ENCODE measurements around the gene NXN.
A peak's percentile ranks its signal among the peaks of the same experiment; 100 is the strongest.
"Not testable (repeated sequence)": the region's sequence is repeated elsewhere in the genome, so short reads cannot be mapped to it uniquely, and the experiment has no call there.

NXN gene

GRCh38 chr17:789931-790873 is 189.4 kb downstream of the NXN start:
- not testable (repeated sequence) for H3K9me3 Mint-ChIP-seq; H3K27ac Mint-ChIP-seq; H3K27me3 Mint-ChIP-seq; H3K4me1 Mint-ChIP-seq (ENCODE audit: low read depth); H3K4me3 Mint-ChIP-seq
- peaks cover 51% of the 10 kb centered on the region for H3K36me3 Mint-ChIP-seq (ENCODE audit: low read depth)

DNA sequence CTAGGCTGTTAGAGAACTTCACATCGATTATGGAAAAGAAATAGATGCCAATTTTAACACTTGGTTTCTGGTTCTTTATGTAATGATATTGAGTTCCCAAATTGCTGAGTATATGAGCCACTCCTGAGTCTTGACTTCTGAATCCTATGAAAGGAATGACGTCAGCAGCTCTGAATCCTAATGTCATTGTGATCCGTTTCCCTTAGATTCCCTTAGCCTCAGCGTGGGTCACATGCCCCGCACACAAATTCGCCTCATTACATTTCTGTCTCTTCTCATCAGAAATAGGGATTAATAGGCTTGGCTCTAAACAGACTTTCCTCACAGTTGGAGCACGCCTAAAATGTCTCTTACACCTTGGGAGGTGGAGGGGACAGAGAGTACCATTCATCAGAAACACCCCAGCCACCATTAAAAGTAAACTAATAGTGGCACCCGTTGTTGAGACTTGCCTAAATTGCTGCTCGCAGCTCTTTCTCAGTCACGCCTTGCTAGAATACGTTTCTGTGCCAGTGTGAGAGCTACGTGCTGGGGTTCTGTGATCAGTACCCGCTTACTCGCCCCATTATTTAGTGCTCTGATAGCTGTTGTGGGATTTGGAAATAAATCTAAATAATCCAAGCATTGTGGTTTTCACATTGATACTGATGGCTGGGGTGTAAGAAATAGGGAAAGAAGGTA is 190.3 kb downstream of the NXN start:
- Mint-ChIP-seq H3K4me3 (no peak overlapping the region), H3K27ac (no peak overlapping the region), H3K9me3 (no peaks in the 10 kb centered on the region), H3K36me3 (ENCODE audit: low read depth) (peaks cover 56% of the 10 kb centered on the region), H3K27me3 (no peaks in the 10 kb centered on the region), H3K4me1 (ENCODE audit: low read depth) (peaks cover 11% of the 10 kb centered on the region)

DNA sequence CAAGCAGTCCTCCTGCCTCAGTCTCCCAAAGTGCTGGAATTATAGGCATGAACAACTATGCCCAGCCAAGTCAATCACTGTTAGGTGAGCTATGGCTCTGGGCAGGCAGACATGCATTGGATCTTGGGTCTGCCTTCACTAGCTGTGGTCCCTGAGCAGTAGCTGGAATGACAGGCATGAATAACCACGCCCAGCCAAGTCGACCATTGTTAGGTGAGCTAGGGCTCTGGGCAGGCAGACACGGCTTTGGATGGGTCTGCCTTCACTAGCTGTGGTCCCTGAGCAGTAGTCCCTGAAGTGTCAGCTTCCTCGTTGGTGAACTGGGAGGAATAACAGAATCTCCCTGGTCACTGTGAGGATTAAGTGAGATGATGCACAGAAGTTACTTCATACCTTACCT is 191.0 kb downstream of the NXN start:
- Mint-ChIP-seq H3K27me3 (no peaks in the 10 kb centered on the region), H3K9me3 (no peaks in the 10 kb centered on the region), H3K27ac (no peak overlapping the region), H3K36me3 (ENCODE audit: low read depth) (peaks cover 60% of the 10 kb centered on the region), H3K4me3 (no peak overlapping the region), H3K4me1 (ENCODE audit: low read depth) (peaks cover 19% of the 10 kb centered on the region)

GRCh38 chr17:787641-788221 is 191.8 kb downstream of the NXN start:
- Mint-ChIP-seq H3K4me1 (ENCODE audit: low read depth) (peaks cover 27% of the 10 kb centered on the region), H3K36me3 (ENCODE audit: low read depth) (peaks cover 66% of the 10 kb centered on the region), H3K27ac (no peak overlapping the region)

DNA sequence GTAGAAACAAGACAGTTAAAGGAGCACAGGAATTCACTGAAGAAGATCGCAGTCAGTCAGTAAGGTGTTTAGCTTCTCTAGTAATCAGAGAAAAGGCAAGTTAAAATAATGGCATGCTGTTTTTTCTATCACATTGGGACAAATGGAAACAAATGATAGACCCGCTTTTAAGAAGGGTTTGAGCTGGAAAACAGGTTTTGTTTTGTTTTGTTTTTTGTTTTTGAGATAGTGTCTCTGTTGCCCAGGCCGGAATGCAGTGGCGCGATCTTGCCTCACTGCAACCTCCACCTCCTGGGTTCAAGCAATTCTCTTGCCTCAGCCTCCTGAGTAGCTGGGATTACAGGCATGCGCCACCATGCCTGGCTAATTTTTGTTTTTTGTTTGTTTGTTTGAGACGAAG is 193.7 kb downstream of the NXN start:
- not testable (repeated sequence) for H3K9me3 Mint-ChIP-seq, H3K27me3 Mint-ChIP-seq, H3K4me3 Mint-ChIP-seq, H3K27ac Mint-ChIP-seq
- H3K36me3 Mint-ChIP-seq (ENCODE audit: low read depth), result peaks cover 58% of the 10 kb centered on the region
- peaks cover 34% of the 10 kb centered on the region for H3K4me1 Mint-ChIP-seq (ENCODE audit: low read depth)

More at GRCh38 chr17:787641-788221, 191.8 kb downstream of the NXN start:
- H3K4me3 Mint-ChIP-seq, result no peak overlapping the region
- no peaks in the 10 kb centered on the region for H3K27me3 Mint-ChIP-seq
- H3K9me3 Mint-ChIP-seq, result no peaks in the 10 kb centered on the region

DNA sequence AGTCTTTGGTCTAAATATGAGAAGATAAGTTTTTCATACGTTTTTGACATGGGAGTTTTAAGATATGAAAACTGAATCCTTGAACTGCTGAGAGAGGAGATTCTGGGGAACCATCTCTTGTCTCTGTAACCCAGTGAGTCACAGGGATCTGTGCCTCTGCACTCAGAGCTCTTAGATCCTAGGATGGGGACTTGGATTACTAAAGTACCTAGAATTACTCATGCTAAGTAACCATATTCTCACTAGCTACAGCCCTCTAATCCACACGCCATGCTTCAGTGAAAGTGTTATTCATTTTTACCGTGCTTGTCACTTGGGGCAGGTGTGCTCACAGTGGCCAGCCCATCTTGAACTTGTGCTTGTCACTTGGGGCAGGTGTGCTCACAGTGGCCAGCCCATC is 195.4 kb downstream of the NXN start:
- peak overlapping the region; percentile 97 for H3K4me3 Mint-ChIP-seq
- peak overlapping the region; percentile 82 for H3K27ac Mint-ChIP-seq
- H3K4me1 Mint-ChIP-seq (ENCODE audit: low read depth), result peaks cover 39% of the 10 kb centered on the region
- no peaks in the 10 kb centered on the region for H3K9me3 Mint-ChIP-seq
- H3K27me3 Mint-ChIP-seq, result no peaks in the 10 kb centered on the region
- peaks cover 49% of the 10 kb centered on the region for H3K36me3 Mint-ChIP-seq (ENCODE audit: low read depth)

DNA sequence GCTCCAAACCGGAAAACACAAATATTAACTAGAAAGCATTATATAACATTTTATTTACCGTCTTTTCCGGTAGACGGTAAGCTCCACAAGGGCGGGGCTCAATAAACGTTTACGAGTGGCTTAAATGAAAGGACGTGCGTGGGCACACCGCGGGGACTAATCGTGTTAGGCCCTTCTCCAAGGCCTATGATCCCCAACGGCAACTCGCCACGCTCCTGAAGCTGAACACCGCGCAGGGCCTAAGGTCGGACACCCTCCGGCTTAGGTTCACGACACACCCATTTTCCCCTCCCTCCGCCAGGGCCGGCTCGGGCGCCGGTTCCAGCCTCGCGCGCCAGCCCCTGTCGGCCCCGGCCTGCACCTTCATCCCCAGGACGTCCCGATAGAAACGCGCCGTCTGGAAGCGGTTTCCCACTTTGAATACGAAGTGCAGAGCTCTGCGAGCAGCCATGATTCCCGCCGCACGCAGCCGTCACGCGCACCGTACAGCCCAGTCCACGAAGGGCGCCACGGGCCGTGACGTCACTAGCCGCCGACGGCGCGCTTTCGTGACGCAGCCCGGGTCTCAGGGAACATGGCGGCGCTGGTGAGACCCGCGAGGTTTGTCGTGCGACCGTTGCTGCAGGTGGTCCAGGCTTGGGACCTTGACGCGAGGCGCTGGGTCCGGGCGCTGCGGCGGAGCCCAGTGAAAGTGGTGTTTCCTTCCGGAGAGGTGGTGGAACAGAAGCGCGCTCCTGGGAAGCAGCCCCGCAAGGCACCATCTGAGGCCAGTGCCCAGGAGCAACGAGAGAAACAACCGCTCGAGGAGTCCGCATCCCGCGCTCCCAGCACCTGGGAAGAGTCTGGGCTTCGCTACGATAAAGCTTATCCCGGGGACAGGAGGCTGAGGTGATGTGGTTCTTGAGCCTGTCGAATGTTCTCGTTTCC is 197.5 kb downstream of the NXN start, which contains the start of the genes GLOD4 and MRM3:
GLOD4 (minus strand) TSS at position 476 of the 927 bp plus-strand sequence; CDS start at position 451, 25 bp downstream.
MRM3 (plus strand) TSS at position 549 of the 927 bp plus-strand sequence; CDS start at position 575, 26 bp downstream.
- no peaks in the 10 kb centered on the region for H3K27me3 Mint-ChIP-seq
- H3K36me3 Mint-ChIP-seq (ENCODE audit: low read depth), result peaks cover 50% of the 10 kb centered on the region
- H3K27ac Mint-ChIP-seq, result peak within 1 kb of the TSS; percentile 95
- H3K9me3 Mint-ChIP-seq, result no peaks in the 10 kb centered on the region
- H3K4me1 Mint-ChIP-seq (ENCODE audit: low read depth), result peaks cover 39% of the 10 kb centered on the region
- peak within 1 kb of the TSS; percentile 97 for H3K4me3 Mint-ChIP-seq

DNA sequence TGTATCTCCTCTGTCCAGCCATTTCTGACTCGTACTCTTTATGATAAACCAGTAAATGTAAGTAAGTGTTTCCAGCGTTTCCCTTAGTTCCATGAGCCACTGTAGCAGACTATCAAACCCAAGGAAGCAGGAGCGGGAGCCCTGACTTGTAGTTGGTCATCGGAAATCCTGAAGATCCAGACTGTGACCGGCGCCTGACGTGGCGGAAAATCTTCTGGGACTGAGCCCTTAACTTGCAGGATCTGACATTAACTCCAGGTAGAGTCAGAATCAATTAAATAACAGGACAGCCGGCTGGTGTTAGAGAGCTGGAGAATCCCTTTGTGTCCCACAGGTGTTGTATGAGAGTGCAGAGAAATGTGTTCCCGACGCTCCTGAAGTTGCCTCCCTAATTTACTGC is 201.5 kb downstream of the NXN start:
- Mint-ChIP-seq H3K4me3 (no peak overlapping the region), H3K27me3 (no peaks in the 10 kb centered on the region), H3K36me3 (ENCODE audit: low read depth) (peaks cover 71% of the 10 kb centered on the region), H3K4me1 (ENCODE audit: low read depth) (peaks cover 33% of the 10 kb centered on the region), H3K9me3 (no peaks in the 10 kb centered on the region), H3K27ac (peak overlapping the region; percentile 26)

- H3K36me3 Mint-ChIP-seq (ENCODE audit: low read depth), result peaks cover 87% of the 10 kb centered on the region
- no peaks in the 10 kb centered on the region for H3K27me3 Mint-ChIP-seq
- H3K27ac Mint-ChIP-seq, result peak overlapping the region; percentile 89
- peaks cover 26% of the 10 kb centered on the region for H3K4me1 Mint-ChIP-seq (ENCODE audit: low read depth)
- H3K9me3 Mint-ChIP-seq, result no peaks in the 10 kb centered on the region
- peak overlapping the region; percentile 67 for H3K4me3 Mint-ChIP-seq
Measured at GRCh38 chr17:774313-774584, 205.3 kb downstream of the NXN start.

GRCh38 chr17:773467-774312 is 205.9 kb downstream of the NXN start:
- Mint-ChIP-seq H3K4me3 (peak overlapping the region; percentile 67), H3K9me3 (no peaks in the 10 kb centered on the region), H3K36me3 (ENCODE audit: low read depth) (peaks cover 89% of the 10 kb centered on the region), H3K4me1 (ENCODE audit: low read depth) (peaks cover 26% of the 10 kb centered on the region), H3K27me3 (no peaks in the 10 kb centered on the region), H3K27ac (peak overlapping the region; percentile 89)

GRCh38 chr17:773016-773415 is 206.6 kb downstream of the NXN start:
- no peaks in the 10 kb centered on the region for H3K27me3 Mint-ChIP-seq
- no peak overlapping the region for H3K4me3 Mint-ChIP-seq
- H3K9me3 Mint-ChIP-seq, result no peaks in the 10 kb centered on the region
- no peak overlapping the region for H3K27ac Mint-ChIP-seq
- H3K36me3 Mint-ChIP-seq (ENCODE audit: low read depth), result peaks cover 86% of the 10 kb centered on the region
- H3K4me1 Mint-ChIP-seq (ENCODE audit: low read depth), result peaks cover 26% of the 10 kb centered on the region

DNA sequence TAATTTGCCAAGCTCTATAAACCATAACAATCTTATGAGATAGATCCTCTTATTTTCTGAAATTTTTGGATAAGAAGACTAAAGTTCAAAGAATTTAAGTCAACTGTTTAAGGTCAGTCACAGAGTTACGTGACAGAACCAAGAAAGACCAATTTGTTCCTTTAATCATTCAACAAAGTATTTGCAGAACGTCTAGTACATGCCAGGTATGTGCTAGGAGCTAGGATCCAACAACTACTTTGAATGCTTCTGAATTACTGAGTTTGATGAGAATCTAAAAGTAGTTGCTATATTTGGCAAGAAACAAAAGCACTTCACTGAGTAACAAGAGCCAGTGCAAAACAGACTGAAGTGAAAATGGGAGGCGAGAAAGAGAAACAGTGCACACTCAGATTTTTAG is 212.5 kb downstream of the NXN start:
- no peak overlapping the region for H3K4me3 Mint-ChIP-seq
- H3K27me3 Mint-ChIP-seq, result no peaks in the 10 kb centered on the region
- H3K9me3 Mint-ChIP-seq, result no peaks in the 10 kb centered on the region
- H3K4me1 Mint-ChIP-seq (ENCODE audit: low read depth), result no peaks in the 10 kb centered on the region
- H3K27ac Mint-ChIP-seq, result no peak overlapping the region
- H3K36me3 Mint-ChIP-seq (ENCODE audit: low read depth), result peaks cover 59% of the 10 kb centered on the region

DNA sequence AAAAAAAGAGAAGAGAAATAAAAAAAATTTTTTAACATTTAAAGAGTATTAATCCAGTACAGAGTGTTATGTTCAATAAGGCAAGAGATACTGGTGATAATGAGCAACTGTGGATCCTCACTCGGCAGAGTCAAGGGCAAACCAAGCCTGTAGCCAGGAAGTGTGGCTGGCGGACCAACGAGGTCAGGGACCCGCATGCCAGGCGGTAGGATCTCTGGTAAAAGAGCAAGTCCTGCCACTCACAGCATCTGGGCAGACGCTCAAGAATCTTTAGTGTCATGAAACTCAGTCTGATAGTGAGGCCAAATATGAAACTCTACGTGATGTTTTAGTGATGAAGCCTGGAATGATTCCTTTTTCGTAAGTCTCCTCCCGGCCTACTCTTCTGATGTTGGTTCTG is 219.2 kb downstream of the NXN start:
- Mint-ChIP-seq H3K36me3 (ENCODE audit: low read depth) (peaks cover 58% of the 10 kb centered on the region), H3K27me3 (no peaks in the 10 kb centered on the region), H3K4me1 (ENCODE audit: low read depth) (no peaks in the 10 kb centered on the region), H3K27ac (no peak overlapping the region), H3K4me3 (no peak overlapping the region), H3K9me3 (no peaks in the 10 kb centered on the region)

GRCh38 chr17:759964-760363 is 219.6 kb downstream of the NXN start:
- H3K9me3 Mint-ChIP-seq, result no peaks in the 10 kb centered on the region
- H3K4me1 Mint-ChIP-seq (ENCODE audit: low read depth), result no peaks in the 10 kb centered on the region
- peaks cover 54% of the 10 kb centered on the region for H3K36me3 Mint-ChIP-seq (ENCODE audit: low read depth)
- H3K27me3 Mint-ChIP-seq, result no peaks in the 10 kb centered on the region
- H3K4me3 Mint-ChIP-seq, result no peak overlapping the region
- no peak overlapping the region for H3K27ac Mint-ChIP-seq
